T-helper 1 cell (primary cell): ENCODE data around the gene GOLT1B.
A peak's percentile ranks its signal among the peaks of the same experiment; 100 is the strongest.

Experiments used
- DNase-seq, 5 donors: peaks; one replicate each; pipeline ENCODE4 v3.0.0-alpha.2; 2012 to 2020

Gene GOLT1B

GRCh38 chr12:21526053-21526452 lies 24.5 kb downstream of the GOLT1B start, which contains the start of gene SPX:
Gene SPX, plus strand, starts transcription at chr12:21526296. Its CDS starts 177 bp downstream, at chr12:21526473.
- DNase-seq, result no peak

- DNase-seq, result no peak
Measured at GRCh38 chr12:21526721-21527345, 25.2 kb downstream of the GOLT1B start.

- DNase-seq, result peak; percentile 27 to 81 (median 35)
Measured at GRCh38 chr12:21527451-21528180, 26.0 kb downstream of the GOLT1B start.

GRCh38 chr12:21528953-21529352 lies 27.4 kb downstream of the GOLT1B start:
- DNase-seq, result no peak

GRCh38 chr12:21529456-21529855 lies 27.9 kb downstream of the GOLT1B start:
- DNase-seq, result no peak

DNA sequence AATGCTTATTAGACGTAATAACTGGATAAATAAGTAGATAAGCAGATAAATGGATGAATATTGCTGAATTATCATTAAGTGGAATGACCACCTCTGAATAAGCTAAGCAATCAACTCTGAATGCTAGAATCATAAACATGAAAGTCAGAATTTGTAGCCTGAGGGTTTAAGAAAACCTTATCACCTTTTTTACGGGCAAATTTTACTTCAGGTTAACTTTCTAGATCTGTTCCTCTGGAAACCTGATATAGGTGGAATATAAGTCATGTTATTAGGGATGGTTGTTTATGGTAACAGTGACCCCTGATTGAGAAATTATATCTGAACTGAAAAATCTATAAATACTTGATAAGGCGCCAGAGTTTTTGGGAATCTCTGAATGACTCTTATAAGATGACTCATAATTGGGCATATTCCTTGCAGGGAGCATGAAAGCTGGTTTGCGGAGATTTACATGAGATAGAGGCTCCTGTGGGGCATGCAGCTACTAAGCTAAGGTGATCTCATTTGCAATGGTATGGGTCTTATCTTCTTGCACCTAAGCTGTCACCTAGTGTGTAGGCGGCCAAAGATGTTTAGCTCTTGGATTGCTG lies 36.6 kb downstream of the GOLT1B start:
- DNase-seq, result no peak

- peak in 1 of 5 donors; percentile 50 for DNase-seq
Measured at GRCh38 chr12:21539797-21540196, 38.2 kb downstream of the GOLT1B start.

DNA sequence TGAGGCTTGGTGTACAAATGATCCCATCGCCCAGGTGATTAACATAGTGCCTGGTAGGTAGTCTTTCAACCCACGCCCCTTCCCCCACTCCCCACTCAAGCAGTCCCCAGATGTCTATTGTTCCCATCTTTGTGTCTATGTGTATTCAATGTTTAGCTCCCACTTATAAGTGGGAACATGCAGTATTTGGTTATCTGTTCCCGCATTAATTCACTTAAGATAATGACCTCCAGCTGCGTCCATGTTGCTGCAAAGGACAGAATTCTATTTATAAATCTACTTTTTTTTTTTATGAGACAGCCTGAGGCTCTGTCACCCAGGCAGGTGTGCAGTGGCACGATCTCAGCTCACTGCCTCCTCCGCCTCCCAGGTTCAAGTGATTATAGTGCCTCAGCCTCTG lies 40.2 kb downstream of the GOLT1B start:
- DNase-seq, result no peak

DNA sequence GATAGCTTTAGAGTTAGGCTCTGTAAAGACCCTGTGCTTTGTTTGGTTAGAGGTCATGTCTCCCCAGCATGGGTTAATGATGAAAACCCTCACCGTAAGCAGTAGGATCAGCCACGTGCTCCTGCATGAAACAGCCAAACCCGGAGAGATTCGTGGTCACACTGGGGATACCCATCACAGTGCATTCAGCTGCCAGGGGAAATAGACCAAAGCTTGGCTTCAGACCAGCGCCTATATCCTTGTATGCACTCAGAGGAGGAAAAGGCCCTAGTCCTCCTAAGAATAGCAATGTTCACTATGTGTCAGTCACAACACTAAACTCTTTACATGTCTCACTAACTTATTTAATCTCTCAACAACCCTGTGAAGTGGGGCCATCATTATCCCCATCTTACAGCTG lies 40.8 kb downstream of the GOLT1B start:
- DNase-seq, result no peak

DNA sequence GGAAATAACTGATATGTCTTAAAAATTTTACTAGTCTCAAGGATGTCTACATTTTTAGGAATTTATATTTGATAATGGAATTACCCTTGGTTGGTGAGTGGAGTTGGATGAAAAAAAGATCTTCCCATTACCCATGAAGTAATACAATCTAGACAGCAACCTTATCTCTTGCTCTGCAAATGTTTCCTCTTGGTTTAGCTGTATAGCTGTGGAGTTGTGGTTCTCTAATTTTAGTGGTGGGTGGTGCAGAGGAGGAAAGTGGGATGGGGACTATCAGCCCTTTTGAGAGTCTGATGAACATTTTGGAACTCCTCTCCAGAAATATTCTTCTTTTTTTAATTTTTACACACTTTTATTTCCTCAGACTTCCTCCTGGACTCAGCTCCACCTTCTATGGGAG lies 41.6 kb downstream of the GOLT1B start:
- DNase-seq, result no peak

DNA sequence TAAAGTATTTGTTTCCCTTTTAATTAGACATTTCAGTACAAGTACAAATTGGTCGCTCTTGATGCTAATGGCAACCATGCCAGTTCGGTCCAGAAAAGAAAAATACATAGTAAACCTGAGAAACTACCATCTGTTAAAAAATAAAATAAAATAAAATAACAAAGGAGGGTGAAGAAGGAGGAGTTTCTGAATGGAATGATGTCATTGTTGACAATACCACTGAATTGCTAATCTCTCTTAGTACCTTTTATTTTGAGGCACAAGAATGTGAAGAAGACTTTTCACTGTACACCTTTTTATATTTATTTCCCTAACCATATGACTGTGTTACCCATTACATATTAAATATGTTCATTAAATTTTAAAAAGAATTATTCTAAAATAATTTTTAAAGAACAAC lies 44.0 kb downstream of the GOLT1B start:
- no peak for DNase-seq

DNA sequence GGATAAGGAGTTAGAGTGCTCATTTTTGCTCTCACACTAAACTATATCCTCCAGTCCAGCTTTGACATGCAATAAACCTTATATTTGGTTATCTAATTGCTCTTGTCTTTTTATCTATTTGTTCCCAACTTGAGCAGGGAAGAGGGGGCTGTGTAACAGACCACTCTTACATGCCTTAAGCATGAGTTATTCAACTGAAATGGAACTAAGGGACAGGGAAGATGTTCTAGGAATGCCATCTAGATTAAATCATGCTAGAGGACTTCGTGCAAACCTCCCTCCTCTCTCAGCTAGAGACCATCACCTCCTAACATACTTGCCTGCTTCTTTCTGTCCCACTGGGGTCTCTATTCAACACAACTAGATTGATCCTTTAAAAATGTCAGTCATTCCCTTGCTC lies 45.1 kb downstream of the GOLT1B start:
- no peak for DNase-seq

GRCh38 chr12:21547437-21547836 lies 45.8 kb downstream of the GOLT1B start:
- no peak for DNase-seq

DNA sequence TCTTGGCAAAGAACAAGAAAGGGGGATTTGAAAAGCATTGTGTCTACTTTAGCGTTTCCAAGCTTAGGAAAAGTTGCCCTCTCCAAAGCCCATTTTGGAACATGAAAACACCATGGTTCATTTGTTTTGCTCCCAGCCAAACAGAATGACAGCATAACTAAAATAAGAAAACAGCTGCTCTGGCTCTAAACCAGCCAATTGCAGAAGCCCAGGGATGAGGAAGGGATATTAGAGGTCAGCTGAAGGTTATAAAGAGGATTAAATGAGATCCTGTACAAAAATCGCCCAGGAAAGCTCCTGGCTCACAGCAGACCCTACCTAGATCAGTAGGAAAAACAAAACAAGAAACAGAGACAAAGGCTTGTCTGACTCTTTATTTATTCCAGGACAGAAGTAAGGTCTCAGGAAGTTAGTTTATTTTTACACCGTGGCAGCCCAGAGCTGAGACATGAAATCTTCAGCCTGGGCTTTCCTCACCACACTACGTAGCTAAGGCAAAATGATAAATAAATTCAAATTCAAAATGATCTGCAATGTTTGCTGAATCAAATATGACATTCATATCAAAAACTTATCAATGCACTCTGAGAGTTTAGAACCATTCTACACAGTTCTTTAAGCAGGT lies 50.4 kb downstream of the GOLT1B start:
- no peak for DNase-seq

DNA sequence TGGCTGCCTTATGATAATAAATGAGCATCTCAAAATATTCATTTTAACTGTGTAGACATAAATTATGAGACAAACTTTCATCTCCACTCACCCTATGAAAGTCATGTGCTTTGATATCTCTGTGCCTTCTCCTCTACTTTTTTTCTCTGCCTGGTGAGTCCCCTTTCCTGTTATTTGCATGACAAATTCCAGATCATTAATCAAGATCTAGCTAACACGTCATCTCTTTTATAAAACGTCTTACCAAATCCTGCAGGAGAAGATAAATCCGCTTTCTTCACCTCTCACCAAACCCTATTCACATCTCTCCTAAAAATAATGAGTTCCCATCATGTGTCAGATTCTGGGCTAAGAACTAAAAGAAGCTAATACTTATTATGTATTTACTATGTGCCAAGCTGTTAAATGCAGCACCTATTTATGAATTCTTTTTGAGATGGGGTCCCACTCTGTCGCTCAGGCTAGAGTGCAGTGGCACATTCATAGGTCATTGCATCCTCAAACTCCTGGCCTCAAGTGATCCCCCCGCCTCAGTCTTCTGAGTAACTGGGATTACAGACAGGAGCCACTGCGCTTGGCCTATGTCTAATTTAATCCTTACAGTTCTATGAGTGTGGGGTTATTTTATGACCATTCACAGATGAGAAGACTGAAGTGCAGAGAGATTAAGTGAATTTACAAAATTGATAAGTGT lies 51.2 kb downstream of the GOLT1B start:
- no peak for DNase-seq

DNA sequence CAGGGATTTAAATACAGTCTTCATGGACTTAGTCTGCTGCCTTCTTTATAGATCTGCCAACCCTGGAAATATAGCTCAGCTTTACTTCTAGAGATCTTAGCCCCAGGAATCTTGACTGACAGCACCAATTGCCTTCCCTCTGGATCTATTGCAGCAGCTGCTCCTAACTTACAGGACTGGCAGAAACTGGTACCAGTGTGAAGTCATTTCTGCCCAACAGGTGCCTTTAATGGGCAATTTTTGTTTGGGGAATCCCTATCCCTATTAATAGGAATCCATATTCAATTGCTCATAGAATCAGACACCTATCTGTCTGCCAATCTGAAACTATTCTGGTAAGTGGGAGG lies 51.7 kb downstream of the GOLT1B start:
- DNase-seq, result no peak

- no peak for DNase-seq
Measured at GRCh38 chr12:21558100-21558679, 56.6 kb downstream of the GOLT1B start.

- DNase-seq, result peak in 1 of 5 donors; percentile 42
Measured at GRCh38 chr12:21559855-21560569, 58.4 kb downstream of the GOLT1B start.

- DNase-seq, result peak in 1 of 5 donors; percentile 45
Measured at GRCh38 chr12:21561158-21561557, 59.6 kb downstream of the GOLT1B start.

DNA sequence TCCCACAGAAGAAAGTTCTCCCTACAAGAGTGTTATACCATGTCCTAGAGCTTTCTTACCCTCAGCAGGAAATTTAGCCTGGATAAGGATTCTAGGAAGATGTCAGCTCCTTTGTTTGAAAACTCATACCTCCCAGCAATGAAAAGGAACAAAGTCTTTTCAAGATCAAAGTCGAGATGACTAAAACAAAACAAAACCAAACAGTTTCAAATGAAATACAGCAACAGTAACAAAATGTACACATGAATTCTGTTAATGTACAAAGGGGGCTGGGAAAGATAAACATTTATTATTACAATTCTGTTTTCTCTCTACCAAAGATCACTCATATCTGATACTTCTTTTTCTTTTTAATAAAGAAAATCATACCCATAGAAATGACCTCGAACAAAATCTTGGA lies 61.3 kb downstream of the GOLT1B start:
- no peak for DNase-seq

DNA sequence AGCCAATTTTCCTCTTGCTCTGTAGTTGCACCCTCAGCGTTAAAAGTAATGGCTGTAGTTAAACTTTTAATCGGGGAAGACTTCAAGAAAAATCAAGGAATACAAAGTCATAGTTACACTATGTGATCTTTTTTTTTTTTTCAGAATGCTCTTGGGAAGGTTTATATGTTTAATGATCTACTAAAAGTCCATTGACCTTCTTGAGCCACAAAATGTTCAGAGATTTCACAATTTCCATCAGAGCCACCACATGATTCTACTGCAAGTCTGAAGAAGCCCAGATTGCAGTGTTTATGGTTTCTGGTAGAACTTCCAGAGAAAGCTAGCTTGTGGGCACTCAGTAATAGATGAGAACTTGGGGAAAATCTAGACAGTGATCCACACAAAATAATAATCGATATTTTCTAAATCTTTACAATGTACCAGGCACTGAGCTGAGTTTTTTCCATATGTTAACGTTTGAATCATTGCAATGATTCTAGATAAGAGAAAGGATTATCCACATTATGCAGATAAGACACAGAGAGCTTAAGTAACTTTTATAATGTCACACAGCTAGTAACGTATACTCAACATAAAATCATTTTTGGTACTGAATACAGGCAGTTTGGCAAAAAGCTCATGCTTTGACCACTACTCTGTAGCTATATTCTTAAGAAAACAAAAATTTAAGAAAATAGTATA lies 64.8 kb downstream of the GOLT1B start:
- DNase-seq, result no peak
